Upper lobe of left lung (tissue), 4 donors: ENCODE results near the gene GMPPA.

ENCODE experiments used
- CTCF ChIP-seq, 6 experiments: fragments of 450-650 bp in 4 of 6; fragments of 200-600 bp in 2 of 6; sonication (generic) in 2 of 6; IDR thresholded peaks; one replicate each; pipeline ENCODE4 v1.5.1; 2016 to 2019; ENCODE audit warnings: antibody characterized with exemption in 6 of 6
- EP300 ChIP-seq, 4 donors: sonication (generic); formaldehyde crosslinking; IDR thresholded peaks; one replicate each; pipeline ENCODE4 v1.5.1; 2017; ENCODE audit warnings: antibody characterized with exemption in 4 of 4, control low read depth in 2 of 4
- POLR2A ChIP-seq, 4 donors: fragments of 450-650 bp; IDR thresholded peaks; one replicate each; pipeline ENCODE4 v1.5.1; 2016 to 2017; ENCODE audit warnings: antibody characterized with exemption in 4 of 4, mild to moderate bottlenecking in 2 of 4
- POLR2AphosphoS5 ChIP-seq, 2 donors: sonication (generic); formaldehyde crosslinking; IDR thresholded peaks; one replicate each; pipeline ENCODE4 v1.5.1; 2017; ENCODE audit warnings: antibody characterized with exemption in 2 of 2

- TF ChIP-seq CTCF (IDR thresholded peaks at IDR 0.05) (no peak), POLR2A (IDR thresholded peaks at IDR 0.05) (no peak), POLR2AphosphoS5 (IDR thresholded peaks at IDR 0.05) (no peak), EP300 (IDR thresholded peaks at IDR 0.05) (no peak)
Measured at GRCh38 chr2:219542931-219543595, 44.4 kb downstream of the GMPPA start.
